GM12892 (cell line): Measurements from ENCODE around the gene STARD5.

Source experiments
- POLR2A ChIP-seq: IDR thresholded peaks from 2 replicates; pipeline ENCODE4 v1.6.1; 2011; ENCODE audit warnings: low read depth, low read length, control low read depth
- POLR2AphosphoS5 ChIP-seq: IDR thresholded peaks from 2 replicates; pipeline ENCODE4 v1.6.1; 2011; ENCODE audit warnings: low read depth, low read length, control low read depth

DNA sequence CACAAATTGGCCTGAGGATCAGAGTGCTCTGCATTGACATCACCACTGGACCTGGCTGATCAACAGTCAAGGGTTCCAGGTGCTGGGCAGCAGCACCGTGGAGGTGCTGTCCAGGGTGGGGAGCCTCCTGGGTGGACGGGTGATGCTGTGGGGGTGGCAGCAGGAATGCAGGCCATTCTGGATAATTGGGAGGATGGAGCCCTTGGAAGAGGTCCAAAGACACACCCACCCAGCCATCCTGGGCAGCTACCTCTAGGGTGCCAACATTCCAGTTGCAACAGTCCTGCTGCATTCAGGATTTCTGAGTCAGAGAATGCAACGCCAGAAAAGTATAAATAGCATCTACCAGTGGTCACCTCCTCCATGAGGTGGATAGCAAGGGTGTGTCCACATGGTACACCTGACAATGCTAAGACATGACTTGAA, 26.8 kb downstream of the STARD5 start:
- TF ChIP-seq POLR2AphosphoS5: no peak
- no peak for TF ChIP-seq POLR2A
